Measurements from ENCODE around the gene MIR17HG. TPM values are rescaled to one million over a fixed set of nuclear protein-coding genes. Genes with fewer than 3 reads are reported as not detected.
"Not testable (repeated sequence)": the region's sequence is repeated elsewhere in the genome, so short reads cannot be mapped to it uniquely, and the experiment has no call there.

The MIR17HG gene
- total RNA-seq, 1 experiment from 2014 or later, result 15.8 TPM

DNA sequence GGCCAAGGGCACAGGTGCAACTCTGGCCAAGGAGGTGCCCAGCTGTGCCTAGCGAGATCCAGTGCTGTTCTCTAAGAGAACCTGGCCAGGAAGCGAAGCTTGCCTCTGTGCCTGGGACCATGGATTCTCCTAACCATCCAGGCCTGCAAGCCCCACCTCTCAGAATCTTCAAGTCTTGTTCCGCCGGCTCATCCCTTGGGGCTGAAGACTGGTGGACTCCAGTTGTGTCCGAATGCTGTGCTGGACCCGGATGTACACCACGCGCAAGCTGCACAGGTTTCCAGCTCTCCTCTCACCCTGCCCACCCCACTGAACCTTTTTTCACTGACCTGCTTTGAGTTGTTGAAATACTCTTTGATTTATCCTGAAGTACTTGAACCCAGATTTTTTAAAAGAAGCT lies 27.5 kb upstream of the MIR17HG start:
- Histone ChIP-seq H3K36me3 (ENCODE audit: insufficient read depth, low read length, poor library complexity, severe bottlenecking) (no peaks in the 10 kb centered on the region), H3K4me1 (ENCODE audit: insufficient read depth, low read length, poor library complexity, severe bottlenecking) (no peaks in the 10 kb centered on the region), H3K27ac (ENCODE audit: low read depth, low read length, poor library complexity, severe bottlenecking) (no peak overlapping the region), H3K27me3 (replicated peaks; ENCODE audit: insufficient read depth, low read depth, low read length, poor library complexity) (peaks cover 34% of the 10 kb centered on the region), H3K4me3 (ENCODE audit: low read depth, low read length, poor library complexity, severe bottlenecking) (no peak overlapping the region), H3K9me3 (ENCODE audit: low read depth, low read length, poor library complexity, severe bottlenecking) (no peaks in the 10 kb centered on the region)
- CTCF ChIA-PET, result no interaction called here
- intact Hi-C loops (cut with micrococcal nuclease; ENCODE audit: unreplicated experiment), result no loop called here
- TF ChIP-seq EZH2 (IDR thresholded peaks at IDR 0.05; ENCODE audit: borderline replicate concordance, low read depth, low read length, poor library complexity, severe bottlenecking), result no peak
- TF ChIP-seq, protein P1, sequence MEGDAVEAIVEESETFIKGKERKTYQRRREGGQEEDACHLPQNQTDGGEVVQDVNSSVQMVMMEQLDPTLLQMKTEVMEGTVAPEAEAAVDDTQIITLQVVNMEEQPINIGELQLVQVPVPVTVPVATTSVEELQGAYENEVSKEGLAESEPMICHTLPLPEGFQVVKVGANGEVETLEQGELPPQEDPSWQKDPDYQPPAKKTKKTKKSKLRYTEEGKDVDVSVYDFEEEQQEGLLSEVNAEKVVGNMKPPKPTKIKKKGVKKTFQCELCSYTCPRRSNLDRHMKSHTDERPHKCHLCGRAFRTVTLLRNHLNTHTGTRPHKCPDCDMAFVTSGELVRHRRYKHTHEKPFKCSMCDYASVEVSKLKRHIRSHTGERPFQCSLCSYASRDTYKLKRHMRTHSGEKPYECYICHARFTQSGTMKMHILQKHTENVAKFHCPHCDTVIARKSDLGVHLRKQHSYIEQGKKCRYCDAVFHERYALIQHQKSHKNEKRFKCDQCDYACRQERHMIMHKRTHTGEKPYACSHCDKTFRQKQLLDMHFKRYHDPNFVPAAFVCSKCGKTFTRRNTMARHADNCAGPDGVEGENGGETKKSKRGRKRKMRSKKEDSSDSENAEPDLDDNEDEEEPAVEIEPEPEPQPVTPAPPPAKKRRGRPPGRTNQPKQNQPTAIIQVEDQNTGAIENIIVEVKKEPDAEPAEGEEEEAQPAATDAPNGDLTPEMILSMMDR (conservative IDR thresholded peaks at IDR 0.05; ENCODE audit: low read depth, low read length), result no peak
- no peak for DNase-seq (ENCODE audit: low spot score)
- no TSS peak for BruUV-seq (replicated peaks)
- POLR2A ChIA-PET (ENCODE audit: low non-redundant PET), result no interaction called here

DNA sequence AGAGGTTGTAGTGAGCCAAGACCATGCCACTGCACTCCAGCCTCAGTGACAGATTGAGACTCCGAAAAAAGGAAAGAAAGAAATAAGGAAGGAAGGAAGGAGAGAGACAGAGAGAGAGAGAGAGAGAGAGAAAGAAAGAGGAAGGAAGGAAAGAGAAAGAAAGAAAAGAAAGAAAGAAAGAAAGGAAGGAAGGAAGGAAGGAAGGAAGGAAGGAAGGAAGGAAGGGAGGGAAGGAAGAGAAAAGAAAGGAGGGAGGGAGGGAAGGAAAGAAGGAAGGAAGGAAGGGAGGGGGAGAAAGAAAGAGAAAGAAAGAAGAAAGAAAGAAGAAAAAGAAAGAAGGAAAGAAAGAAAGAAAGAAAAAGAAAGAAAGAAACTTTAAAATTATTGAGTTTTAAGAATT lies 26.5 kb upstream of the MIR17HG start:
- intact Hi-C loops (cut with micrococcal nuclease; ENCODE audit: unreplicated experiment); H3K27ac ChIP-seq (ENCODE audit: low read depth, low read length, poor library complexity, severe bottlenecking); H3K4me3 ChIP-seq (ENCODE audit: low read depth, low read length, poor library complexity, severe bottlenecking); H3K9me3 ChIP-seq (ENCODE audit: low read depth, low read length, poor library complexity, severe bottlenecking); BruUV-seq (replicated peaks); CTCF ChIA-PET; DNase-seq (ENCODE audit: low spot score); POLR2A ChIA-PET (ENCODE audit: low non-redundant PET); H3K4me1 ChIP-seq (ENCODE audit: insufficient read depth, low read length, poor library complexity, severe bottlenecking); H3K36me3 ChIP-seq (ENCODE audit: insufficient read depth, low read length, poor library complexity, severe bottlenecking): not testable (repeated sequence)
- peaks cover 24% of the 10 kb centered on the region for H3K27me3 ChIP-seq (replicated peaks; ENCODE audit: insufficient read depth, low read depth, low read length, poor library complexity)

DNA sequence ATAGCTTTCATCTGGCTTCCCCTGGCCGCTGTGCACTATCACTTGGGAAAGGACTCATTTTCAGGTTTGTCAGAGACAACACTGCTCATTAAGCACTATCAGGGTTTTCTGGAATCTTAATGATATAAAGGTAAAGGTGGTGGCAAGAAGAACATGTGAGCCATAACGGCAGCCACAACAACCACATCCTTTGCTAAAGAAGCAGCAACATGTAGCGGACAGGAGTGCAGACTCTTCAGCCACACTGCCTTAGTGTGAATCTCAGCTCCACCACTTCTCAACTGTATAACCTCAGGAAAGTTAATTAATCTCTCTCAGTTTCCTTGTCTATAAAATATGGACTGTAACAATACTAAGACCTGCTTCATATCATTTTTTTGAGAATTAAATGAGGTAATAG lies 24.1 kb upstream of the MIR17HG start:
- H3K4me3 ChIP-seq (ENCODE audit: low read depth, low read length, poor library complexity, severe bottlenecking), result no peak overlapping the region
- H3K4me1 ChIP-seq (ENCODE audit: insufficient read depth, low read length, poor library complexity, severe bottlenecking), result no peaks in the 10 kb centered on the region
- BruUV-seq (replicated peaks), result no TSS peak
- no peaks in the 10 kb centered on the region for H3K9me3 ChIP-seq (ENCODE audit: low read depth, low read length, poor library complexity, severe bottlenecking)
- no peak overlapping the region for H3K27ac ChIP-seq (ENCODE audit: low read depth, low read length, poor library complexity, severe bottlenecking)
- intact Hi-C loops (cut with micrococcal nuclease; ENCODE audit: unreplicated experiment), result no loop called here
- no peaks in the 10 kb centered on the region for H3K36me3 ChIP-seq (ENCODE audit: insufficient read depth, low read length, poor library complexity, severe bottlenecking)
- ChIA-PET POLR2A (ENCODE audit: low non-redundant PET) (no interaction called here), CTCF (no interaction called here)
- H3K27me3 ChIP-seq (replicated peaks; ENCODE audit: insufficient read depth, low read depth, low read length, poor library complexity), result peaks cover 28% of the 10 kb centered on the region
- DNase-seq (ENCODE audit: low spot score), result no peak
- TF ChIP-seq, protein P1 (conservative IDR thresholded peaks at IDR 0.05; ENCODE audit: low read depth, low read length), result no peak
- no peak for TF ChIP-seq EZH2 (IDR thresholded peaks at IDR 0.05; ENCODE audit: borderline replicate concordance, low read depth, low read length, poor library complexity, severe bottlenecking)

DNA sequence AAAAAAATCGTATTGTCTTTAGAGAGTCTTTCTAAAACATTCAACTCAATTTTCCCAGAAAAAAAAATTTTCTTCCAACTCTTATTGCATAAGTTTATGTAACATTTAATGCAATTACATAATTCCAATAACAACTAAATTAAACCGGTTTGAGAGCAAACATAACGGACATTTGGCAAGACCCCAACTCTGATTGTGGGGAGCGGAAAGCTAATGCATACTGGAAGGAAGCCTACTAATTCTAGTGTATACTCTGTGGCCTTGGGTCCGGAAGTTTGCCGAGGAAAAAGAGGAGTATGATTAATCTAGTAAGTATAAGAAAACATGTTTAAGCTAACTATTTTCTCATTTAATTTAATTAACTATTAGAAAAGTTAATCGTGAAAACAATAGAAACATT lies 21.3 kb upstream of the MIR17HG start:
- no peak for DNase-seq (ENCODE audit: low spot score)
- Histone ChIP-seq H3K4me1 (ENCODE audit: insufficient read depth, low read length, poor library complexity, severe bottlenecking) (no peaks in the 10 kb centered on the region), H3K36me3 (ENCODE audit: insufficient read depth, low read length, poor library complexity, severe bottlenecking) (no peaks in the 10 kb centered on the region), H3K27ac (ENCODE audit: low read depth, low read length, poor library complexity, severe bottlenecking) (no peak overlapping the region), H3K4me3 (ENCODE audit: low read depth, low read length, poor library complexity, severe bottlenecking) (no peak overlapping the region), H3K27me3 (replicated peaks; ENCODE audit: insufficient read depth, low read depth, low read length, poor library complexity) (peaks cover 34% of the 10 kb centered on the region), H3K9me3 (ENCODE audit: low read depth, low read length, poor library complexity, severe bottlenecking) (no peaks in the 10 kb centered on the region)
- no peak for TF ChIP-seq EZH2 (IDR thresholded peaks at IDR 0.05; ENCODE audit: borderline replicate concordance, low read depth, low read length, poor library complexity, severe bottlenecking)
- TF ChIP-seq, protein P1 (conservative IDR thresholded peaks at IDR 0.05; ENCODE audit: low read depth, low read length), result no peak
- CTCF ChIA-PET, result no interaction called here
- intact Hi-C loops (cut with micrococcal nuclease; ENCODE audit: unreplicated experiment), result no loop called here
- no TSS peak for BruUV-seq (replicated peaks)
- POLR2A ChIA-PET (ENCODE audit: low non-redundant PET), result no interaction called here

Data from A673 (cell line).